ENCODE results near the gene PLPP6. TPM values are rescaled to one million over a fixed set of nuclear protein-coding genes. Genes with fewer than 3 reads are reported as not detected.
A peak's percentile ranks its signal among the peaks of the same experiment; 100 is the strongest.

PLPP6 gene
- 5.1 and 8.9 TPM in 2 replicates for total RNA-seq
- polyA plus RNA-seq: 6.7 and 9.1 TPM in 2 replicates
- 5.8 and 7.8 TPM in 2 replicates for polyA plus RNA-seq (2012)
- 8.8 and 10.6 TPM in 2 replicates for polyA minus RNA-seq (ENCODE audit: low replicate concordance)

DNA sequence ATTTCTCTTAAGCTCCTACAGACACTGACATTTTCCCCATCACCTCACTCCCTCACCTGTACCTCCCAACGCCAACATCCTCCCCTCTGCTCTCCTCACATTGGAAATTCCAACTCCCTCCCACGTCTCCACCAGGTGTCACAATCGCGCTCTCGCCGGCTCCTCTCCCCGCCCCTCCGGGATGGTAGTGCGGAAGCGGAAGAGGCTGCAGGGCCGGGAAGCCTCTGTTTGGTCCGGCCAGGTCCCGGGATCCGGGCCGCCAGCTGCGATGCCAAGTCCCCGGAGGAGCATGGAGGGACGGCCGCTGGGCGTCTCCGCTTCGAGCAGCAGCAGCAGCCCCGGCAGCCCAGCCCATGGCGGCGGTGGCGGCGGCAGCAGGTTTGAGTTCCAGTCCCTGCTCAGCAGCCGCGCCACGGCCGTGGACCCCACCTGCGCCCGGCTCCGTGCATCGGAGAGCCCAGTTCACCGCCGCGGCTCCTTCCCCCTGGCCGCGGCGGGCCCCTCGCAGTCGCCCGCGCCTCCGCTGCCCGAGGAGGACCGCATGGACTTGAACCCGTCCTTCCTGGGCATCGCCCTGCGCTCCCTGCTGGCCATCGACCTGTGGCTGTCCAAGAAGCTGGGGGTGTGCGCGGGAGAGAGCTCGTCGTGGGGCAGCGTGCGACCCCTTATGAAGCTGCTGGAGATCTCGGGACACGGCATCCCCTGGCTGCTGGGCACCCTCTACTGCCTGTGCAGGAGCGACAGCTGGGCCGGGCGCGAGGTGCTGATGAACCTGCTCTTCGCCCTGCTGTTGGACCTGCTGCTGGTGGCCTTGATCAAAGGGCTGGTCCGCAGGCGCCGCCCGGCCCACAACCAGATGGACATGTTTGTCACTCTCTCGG is at the start of gene PLPP6:
Gene PLPP6, plus strand, starts transcription at position 187 of the 881 bp plus-strand sequence. Its CDS starts 82 bp downstream, at position 269.
- H2AFZ ChIP-seq (ENCODE audit: low read length): peak within 1 kb of the TSS; percentile 72
- H3K9ac ChIP-seq (ENCODE audit: insufficient read depth, low read length): peak within 1 kb of the TSS; percentile 73
- no peaks in the 10 kb centered on the region for H3K79me2 ChIP-seq (ENCODE audit: control insufficient read depth, insufficient read depth, low read length)
- no peak for TF ChIP-seq EZH2 (IDR thresholded peaks at IDR 0.05; ENCODE audit: low read length, missing control alignments)
- TF ChIP-seq, protein P1, sequence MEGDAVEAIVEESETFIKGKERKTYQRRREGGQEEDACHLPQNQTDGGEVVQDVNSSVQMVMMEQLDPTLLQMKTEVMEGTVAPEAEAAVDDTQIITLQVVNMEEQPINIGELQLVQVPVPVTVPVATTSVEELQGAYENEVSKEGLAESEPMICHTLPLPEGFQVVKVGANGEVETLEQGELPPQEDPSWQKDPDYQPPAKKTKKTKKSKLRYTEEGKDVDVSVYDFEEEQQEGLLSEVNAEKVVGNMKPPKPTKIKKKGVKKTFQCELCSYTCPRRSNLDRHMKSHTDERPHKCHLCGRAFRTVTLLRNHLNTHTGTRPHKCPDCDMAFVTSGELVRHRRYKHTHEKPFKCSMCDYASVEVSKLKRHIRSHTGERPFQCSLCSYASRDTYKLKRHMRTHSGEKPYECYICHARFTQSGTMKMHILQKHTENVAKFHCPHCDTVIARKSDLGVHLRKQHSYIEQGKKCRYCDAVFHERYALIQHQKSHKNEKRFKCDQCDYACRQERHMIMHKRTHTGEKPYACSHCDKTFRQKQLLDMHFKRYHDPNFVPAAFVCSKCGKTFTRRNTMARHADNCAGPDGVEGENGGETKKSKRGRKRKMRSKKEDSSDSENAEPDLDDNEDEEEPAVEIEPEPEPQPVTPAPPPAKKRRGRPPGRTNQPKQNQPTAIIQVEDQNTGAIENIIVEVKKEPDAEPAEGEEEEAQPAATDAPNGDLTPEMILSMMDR (conservative IDR thresholded peaks at IDR 0.05 in 1 of 2, IDR thresholded peaks at IDR 0.05 in 1 of 2; ENCODE audit: low read depth in 1 of 2, low read length in 2 of 2): peak; percentile 50 to 62
- H4K20me1 ChIP-seq (ENCODE audit: control insufficient read depth, extremely low read depth, insufficient read depth, low read length): no peaks in the 10 kb centered on the region
- peak within 1 kb of the TSS; percentile 94 for H3K4me2 ChIP-seq (ENCODE audit: extremely low read depth, insufficient read depth, low read length)
- peaks cover 13% of the 10 kb centered on the region for H3K4me1 ChIP-seq (ENCODE audit: control insufficient read depth, extremely low read depth, insufficient read depth, low read length)
- DNase-seq (ENCODE audit: low read depth in 2 of 2): peak; percentile 80
- H3K27me3 ChIP-seq (ENCODE audit: control insufficient read depth, insufficient read depth, low read length): no peaks in the 10 kb centered on the region
- peak within 1 kb of the TSS; percentile 44 for H3K27ac ChIP-seq (ENCODE audit: insufficient read depth, low read length)
- no peaks in the 10 kb centered on the region for H3K36me3 ChIP-seq (ENCODE audit: control insufficient read depth, insufficient read depth, low read length)
- peak within 1 kb of the TSS; percentile 56 to 79 (median 70) for H3K4me3 ChIP-seq (replicated peaks in 1 of 4; ENCODE audit: control extremely low read depth in 1 of 4, insufficient read depth in 1 of 4, low read depth in 3 of 4, low read length in 4 of 4)
- H3K9me3 ChIP-seq (ENCODE audit: control insufficient read depth, insufficient read depth, low read depth, low read length): no peaks in the 10 kb centered on the region

DNA sequence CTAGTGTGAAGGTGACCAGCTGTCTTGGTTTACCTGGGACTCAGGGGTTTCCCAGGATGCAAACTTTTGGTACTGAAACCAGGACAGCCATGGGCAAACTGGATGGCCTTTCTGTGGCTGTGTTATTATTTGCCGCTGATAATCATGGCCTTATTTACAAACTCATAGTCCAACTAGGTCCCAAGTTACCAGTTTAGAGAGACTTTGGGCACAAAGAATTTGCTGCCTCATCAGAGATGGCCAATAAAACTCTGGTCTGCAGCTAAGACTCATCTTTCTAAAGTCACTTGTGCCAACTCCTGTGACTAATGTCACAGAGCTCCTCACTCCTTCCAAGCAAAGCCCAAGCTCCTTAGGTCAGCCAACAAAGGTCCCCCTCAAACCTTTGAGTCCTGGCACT is 47.5 kb upstream of the PLPP6 start:
- H3K36me3 ChIP-seq (ENCODE audit: control insufficient read depth, insufficient read depth, low read length): no peaks in the 10 kb centered on the region
- no peaks in the 10 kb centered on the region for H3K27me3 ChIP-seq (ENCODE audit: control insufficient read depth, insufficient read depth, low read length)
- H3K79me2 ChIP-seq (ENCODE audit: control insufficient read depth, insufficient read depth, low read length): no peaks in the 10 kb centered on the region
- H2AFZ ChIP-seq (ENCODE audit: low read length): no peak overlapping the region
- no peaks in the 10 kb centered on the region for H4K20me1 ChIP-seq (ENCODE audit: control insufficient read depth, extremely low read depth, insufficient read depth, low read length)
- H3K27ac ChIP-seq (ENCODE audit: insufficient read depth, low read length): no peak overlapping the region
- DNase-seq (ENCODE audit: low read depth in 2 of 2): no peak
- no peak overlapping the region for H3K9ac ChIP-seq (ENCODE audit: insufficient read depth, low read length)
- H3K4me2 ChIP-seq (ENCODE audit: extremely low read depth, insufficient read depth, low read length): no peak overlapping the region
- no peak overlapping the region for H3K4me3 ChIP-seq (replicated peaks in 1 of 4; ENCODE audit: control extremely low read depth in 1 of 4, insufficient read depth in 1 of 4, low read depth in 3 of 4, low read length in 4 of 4)
- TF ChIP-seq EZH2 (IDR thresholded peaks at IDR 0.05; ENCODE audit: low read length, missing control alignments): no peak
- TF ChIP-seq, protein P1 (conservative IDR thresholded peaks at IDR 0.05 in 1 of 2, IDR thresholded peaks at IDR 0.05 in 1 of 2; ENCODE audit: low read depth in 1 of 2, low read length in 2 of 2): no peak
- no peaks in the 10 kb centered on the region for H3K4me1 ChIP-seq (ENCODE audit: control insufficient read depth, extremely low read depth, insufficient read depth, low read length)
- H3K9me3 ChIP-seq (ENCODE audit: control insufficient read depth, insufficient read depth, low read depth, low read length): no peaks in the 10 kb centered on the region

DNA sequence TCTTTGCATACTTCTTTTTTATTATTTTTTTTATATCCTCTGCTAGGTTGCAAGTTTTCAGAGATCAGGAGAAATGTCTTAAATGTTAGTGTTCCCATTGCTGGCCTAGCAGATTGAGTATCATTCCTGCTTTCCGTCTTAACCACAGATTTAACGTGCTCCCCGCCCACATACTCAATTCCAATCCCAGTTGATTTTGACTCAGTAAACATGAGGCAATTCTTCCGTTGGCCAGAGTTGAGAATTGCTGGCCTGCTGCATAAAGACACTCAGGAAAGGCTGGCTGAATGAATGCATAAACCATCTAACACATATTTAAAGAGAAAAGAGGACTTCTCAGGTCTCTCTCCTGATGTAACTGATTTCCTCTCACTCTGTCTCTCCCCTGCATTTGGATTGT is 46.8 kb upstream of the PLPP6 start:
- Histone ChIP-seq H3K79me2 (ENCODE audit: control insufficient read depth, insufficient read depth, low read length) (no peaks in the 10 kb centered on the region), H2AFZ (ENCODE audit: low read length) (no peak overlapping the region), H3K27ac (ENCODE audit: insufficient read depth, low read length) (no peak overlapping the region), H3K36me3 (ENCODE audit: control insufficient read depth, insufficient read depth, low read length) (no peaks in the 10 kb centered on the region), H3K4me2 (ENCODE audit: extremely low read depth, insufficient read depth, low read length) (no peak overlapping the region), H3K27me3 (ENCODE audit: control insufficient read depth, insufficient read depth, low read length) (no peaks in the 10 kb centered on the region), H3K4me1 (ENCODE audit: control insufficient read depth, extremely low read depth, insufficient read depth, low read length) (no peaks in the 10 kb centered on the region), H3K9me3 (ENCODE audit: control insufficient read depth, insufficient read depth, low read depth, low read length) (no peaks in the 10 kb centered on the region), H3K9ac (ENCODE audit: insufficient read depth, low read length) (no peak overlapping the region), H4K20me1 (ENCODE audit: control insufficient read depth, extremely low read depth, insufficient read depth, low read length) (no peaks in the 10 kb centered on the region), H3K4me3 (replicated peaks in 1 of 4; ENCODE audit: control extremely low read depth in 1 of 4, insufficient read depth in 1 of 4, low read depth in 3 of 4, low read length in 4 of 4) (no peak overlapping the region)
- peak; percentile 21 to 86 for DNase-seq (ENCODE audit: low read depth in 2 of 2)
- TF ChIP-seq, protein P1 (conservative IDR thresholded peaks at IDR 0.05 in 1 of 2, IDR thresholded peaks at IDR 0.05 in 1 of 2; ENCODE audit: low read depth in 1 of 2, low read length in 2 of 2): no peak
- no peak for TF ChIP-seq EZH2 (IDR thresholded peaks at IDR 0.05; ENCODE audit: low read length, missing control alignments)

Measured in fibroblast of lung (primary cell).